ENCODE results near the gene TRAM2. TPM values are rescaled to one million over a fixed set of nuclear protein-coding genes. Genes with fewer than 3 reads are reported as not detected.

Gene TRAM2
- total RNA-seq, 2 donors from 2014 or later, result 16.9 to 20.5 TPM

GRCh38 chr6:52516943-52517342 is 59.9 kb downstream of the TRAM2 start:
- Histone ChIP-seq H3K9me3 (ENCODE audit: control insufficient read depth, low read length) (no peaks in the 10 kb centered on the region), H3K27me3 (ENCODE audit: control insufficient read depth, insufficient read depth, low read length, poor library complexity, severe bottlenecking) (no peaks in the 10 kb centered on the region), H3K4me1 (ENCODE audit: control insufficient read depth, insufficient read depth, low read length) (peaks cover 10% of the 10 kb centered on the region), H3K36me3 (ENCODE audit: control insufficient read depth, insufficient read depth, low read length) (peaks cover 35% of the 10 kb centered on the region), H3K27ac (ENCODE audit: low read depth, low read length) (no peak overlapping the region), H3K4me3 (ENCODE audit: low read length) (no peak overlapping the region), H3K9ac (ENCODE audit: extremely low read depth, low read length, poor library complexity, severe bottlenecking) (no peak overlapping the region)
- no peak for DNase-seq
- Mint-ChIP-seq H3K4me3 (no peak overlapping the region), H3K9me3 (no peaks in the 10 kb centered on the region), H3K27me3 (ENCODE audit: insufficient read depth) (no peaks in the 10 kb centered on the region), H3K27ac (no peak overlapping the region), H3K4me1 (peaks cover 19% of the 10 kb centered on the region), H3K36me3 (ENCODE audit: low read depth) (peaks cover 40% of the 10 kb centered on the region)
- 92 to 96% methylated on average over 3 of the region's 3 CpGs for WGBS, 2 experiments (ENCODE audit: insufficient coverage in 1 of 2, insufficient read length in 1 of 2)
- TF ChIP-seq, protein P1, sequence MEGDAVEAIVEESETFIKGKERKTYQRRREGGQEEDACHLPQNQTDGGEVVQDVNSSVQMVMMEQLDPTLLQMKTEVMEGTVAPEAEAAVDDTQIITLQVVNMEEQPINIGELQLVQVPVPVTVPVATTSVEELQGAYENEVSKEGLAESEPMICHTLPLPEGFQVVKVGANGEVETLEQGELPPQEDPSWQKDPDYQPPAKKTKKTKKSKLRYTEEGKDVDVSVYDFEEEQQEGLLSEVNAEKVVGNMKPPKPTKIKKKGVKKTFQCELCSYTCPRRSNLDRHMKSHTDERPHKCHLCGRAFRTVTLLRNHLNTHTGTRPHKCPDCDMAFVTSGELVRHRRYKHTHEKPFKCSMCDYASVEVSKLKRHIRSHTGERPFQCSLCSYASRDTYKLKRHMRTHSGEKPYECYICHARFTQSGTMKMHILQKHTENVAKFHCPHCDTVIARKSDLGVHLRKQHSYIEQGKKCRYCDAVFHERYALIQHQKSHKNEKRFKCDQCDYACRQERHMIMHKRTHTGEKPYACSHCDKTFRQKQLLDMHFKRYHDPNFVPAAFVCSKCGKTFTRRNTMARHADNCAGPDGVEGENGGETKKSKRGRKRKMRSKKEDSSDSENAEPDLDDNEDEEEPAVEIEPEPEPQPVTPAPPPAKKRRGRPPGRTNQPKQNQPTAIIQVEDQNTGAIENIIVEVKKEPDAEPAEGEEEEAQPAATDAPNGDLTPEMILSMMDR (conservative IDR thresholded peaks at IDR 0.05), result no peak

- H3K4me3 Mint-ChIP-seq, result no peak overlapping the region
- H3K4me1 Mint-ChIP-seq, result peaks cover 18% of the 10 kb centered on the region
- H3K27ac Mint-ChIP-seq, result no peak overlapping the region
- peaks cover 41% of the 10 kb centered on the region for H3K36me3 ChIP-seq (ENCODE audit: control insufficient read depth, insufficient read depth, low read length)
- no peak overlapping the region for H3K27ac ChIP-seq (ENCODE audit: low read depth, low read length)
- no peaks in the 10 kb centered on the region for H3K9me3 Mint-ChIP-seq
- peaks cover 10% of the 10 kb centered on the region for H3K4me1 ChIP-seq (ENCODE audit: control insufficient read depth, insufficient read depth, low read length)
- H3K9ac ChIP-seq (ENCODE audit: extremely low read depth, low read length, poor library complexity, severe bottlenecking), result no peak overlapping the region
- no peak for DNase-seq
- TF ChIP-seq, protein P1 (conservative IDR thresholded peaks at IDR 0.05), result no peak
- no peak overlapping the region for H3K4me3 ChIP-seq (ENCODE audit: low read length)
- H3K36me3 Mint-ChIP-seq (ENCODE audit: low read depth), result peaks cover 46% of the 10 kb centered on the region
- H3K9me3 ChIP-seq (ENCODE audit: control insufficient read depth, low read length), result no peaks in the 10 kb centered on the region
- 93% methylated on average over 1 of the region's 1 CpG; no CpG with 5 or more reads in 1 of the 2 experiments for WGBS, 2 experiments (ENCODE audit: insufficient coverage in 1 of 2, insufficient read length in 1 of 2)
- H3K27me3 Mint-ChIP-seq (ENCODE audit: insufficient read depth), result no peaks in the 10 kb centered on the region
- H3K27me3 ChIP-seq (ENCODE audit: control insufficient read depth, insufficient read depth, low read length, poor library complexity, severe bottlenecking), result no peaks in the 10 kb centered on the region
Measured at GRCh38 chr6:52516269-52516668, 60.6 kb downstream of the TRAM2 start.

- Mint-ChIP-seq H3K4me3 (no peak overlapping the region), H3K9me3 (no peaks in the 10 kb centered on the region), H3K27ac (no peak overlapping the region), H3K27me3 (ENCODE audit: insufficient read depth) (no peaks in the 10 kb centered on the region), H3K4me1 (peaks cover 18% of the 10 kb centered on the region), H3K36me3 (ENCODE audit: low read depth) (peaks cover 51% of the 10 kb centered on the region)
- Histone ChIP-seq H3K27me3 (ENCODE audit: control insufficient read depth, insufficient read depth, low read length, poor library complexity, severe bottlenecking) (no peaks in the 10 kb centered on the region), H3K9ac (ENCODE audit: extremely low read depth, low read length, poor library complexity, severe bottlenecking) (no peak overlapping the region), H3K4me1 (ENCODE audit: control insufficient read depth, insufficient read depth, low read length) (peaks cover 10% of the 10 kb centered on the region), H3K36me3 (ENCODE audit: control insufficient read depth, insufficient read depth, low read length) (peaks cover 41% of the 10 kb centered on the region), H3K27ac (ENCODE audit: low read depth, low read length) (peak overlapping the region; percentile 27), H3K9me3 (ENCODE audit: control insufficient read depth, low read length) (no peaks in the 10 kb centered on the region), H3K4me3 (ENCODE audit: low read length) (no peak overlapping the region)
- 77 to 87% methylated on average over 2 of the region's 2 CpGs for WGBS, 2 experiments (ENCODE audit: insufficient coverage in 1 of 2, insufficient read length in 1 of 2)
- TF ChIP-seq, protein P1 (conservative IDR thresholded peaks at IDR 0.05), result no peak
- no peak for DNase-seq
Measured at GRCh38 chr6:52515219-52515960, 61.5 kb downstream of the TRAM2 start.
